BJ (cell line): ENCODE results near the gene CELSR3. TPM values are rescaled to one million over a fixed set of nuclear protein-coding genes. Genes with fewer than 3 reads are reported as not detected.

Experiments
- CTCF ChIA-PET: fragments of 350-600 bp; formaldehyde crosslinking; extraction: SDS; loops from one replicate; lab custom pipeline; 2021; ENCODE audit warnings: antibody characterized with exemption, inconsistent platforms; lab: Yijun Ruan, JAX
- POLR2A ChIA-PET: fragments of 300-600 bp; sonication (Branson Sonifier 250); formaldehyde crosslinking; extraction: SDS; loops from one replicate; lab custom pipeline; 2021; ENCODE audit warnings: antibody characterized with exemption; lab: Charles Lee
- DNase-seq: peaks from one replicate; pipeline ENCODE4 v3.0.0-alpha.2; 2011; ENCODE audit warnings: low read depth
- H3K27me3 ChIP-seq: 2 replicates; pipeline ENCODE4 v1.6.0; 2011; ENCODE audit warnings: low read length; ENCODE audit not compliant: control insufficient read depth, insufficient read depth
- H3K36me3 ChIP-seq: 2 replicates; pipeline ENCODE4 v1.5.1; 2011; ENCODE audit warnings: low read length; ENCODE audit not compliant: control insufficient read depth, insufficient read depth
- H3K4me3 ChIP-seq: 2 replicates; pipeline ENCODE4 v1.5.1; 2011; ENCODE audit warnings: low read depth, mild to moderate bottlenecking, control low read depth, low read length
- CTCF ChIP-seq: IDR thresholded peaks from 2 replicates; pipeline ENCODE4 v1.5.1; 2011; ENCODE audit warnings: low read depth, mild to moderate bottlenecking, control low read depth, inconsistent platforms, low read length, moderate library complexity; ENCODE audit not compliant: insufficient read depth
- polyA plus RNA-seq: library from polyadenylated mRNA; depleted of rRNA; stranded (reverse); fragments of >200 nt; gene quantifications from 2 replicates; pipeline ENCODE4 v1.2.3, GENCODE V29; 2011

The CELSR3 gene
- polyA plus RNA-seq, 1 experiment: 0.88 TPM

- H3K36me3 ChIP-seq: peaks cover 15% of the 10 kb centered on the region
- TF ChIP-seq CTCF: no peak
- no peaks in the 10 kb centered on the region for H3K27me3 ChIP-seq
- no peak for DNase-seq
- ChIA-PET POLR2A (interaction anchor here (0.6 kb wide), 1 partner anchor 432 kb away, joined by 3 read pairs; no protein-coding TSS in a partner anchor), CTCF (interaction anchor here (1.5 kb wide), 1 partner anchor 13 kb away, joined by 3 read pairs; the partner anchor contains the start of gene NCKIPSD)
- H3K4me3 ChIP-seq: no peak overlapping the region
Observed at GRCh38 chr3:48672522-48672921, 9.8 kb upstream of the CELSR3 start.

GRCh38 chr3:48664929-48665328 is 2.2 kb upstream of the CELSR3 start:
- no peak for TF ChIP-seq CTCF
- ChIA-PET POLR2A (no interaction called here), CTCF (interaction anchor here (0.8 to 4.1 kb wide), 8 partner anchors 9 to 229 kb away, joined by 4 to 32 read pairs (median 10); partner anchors contain the start of gene SLC26A6)
- H3K27me3 ChIP-seq: no peaks in the 10 kb centered on the region
- DNase-seq: no peak
- H3K4me3 ChIP-seq: no peak overlapping the region
- peaks cover 2% of the 10 kb centered on the region; the same call in 1 of the 2 replicates for H3K36me3 ChIP-seq

DNA sequence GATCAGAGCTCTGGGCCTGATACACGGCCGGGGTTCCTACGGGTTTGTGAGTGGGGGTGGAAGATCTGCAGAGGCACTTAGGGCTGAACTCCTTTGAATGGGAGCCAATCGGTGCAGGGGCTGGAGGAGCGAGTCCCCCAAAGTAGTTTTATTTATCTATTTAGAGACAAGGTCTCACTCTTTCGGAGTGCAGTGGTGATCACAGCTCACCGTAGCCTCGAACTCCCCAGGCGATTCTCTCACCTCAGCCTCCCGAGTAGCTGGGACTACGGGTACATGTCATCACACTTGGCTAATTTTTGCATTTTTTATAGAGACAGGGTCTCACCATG is 1.6 kb upstream of the CELSR3 start:
- TF ChIP-seq CTCF: no peak
- no peak for DNase-seq
- CTCF ChIA-PET: interaction anchor here (0.6 to 4.1 kb wide), 12 partner anchors 10 to 637 kb away, joined by 3 to 32 read pairs (median 5); partner anchors contain the start of genes SLC26A6 and UCN2
- H3K36me3 ChIP-seq: peaks cover 2% of the 10 kb centered on the region; the same call in 1 of the 2 replicates
- no peak overlapping the region for H3K4me3 ChIP-seq
- no peaks in the 10 kb centered on the region for H3K27me3 ChIP-seq
- POLR2A ChIA-PET: interaction anchor here (1.6 kb wide), 1 partner anchor 29 kb away, joined by 4 read pairs; the partner anchor contains the start of gene SLC26A6

DNA sequence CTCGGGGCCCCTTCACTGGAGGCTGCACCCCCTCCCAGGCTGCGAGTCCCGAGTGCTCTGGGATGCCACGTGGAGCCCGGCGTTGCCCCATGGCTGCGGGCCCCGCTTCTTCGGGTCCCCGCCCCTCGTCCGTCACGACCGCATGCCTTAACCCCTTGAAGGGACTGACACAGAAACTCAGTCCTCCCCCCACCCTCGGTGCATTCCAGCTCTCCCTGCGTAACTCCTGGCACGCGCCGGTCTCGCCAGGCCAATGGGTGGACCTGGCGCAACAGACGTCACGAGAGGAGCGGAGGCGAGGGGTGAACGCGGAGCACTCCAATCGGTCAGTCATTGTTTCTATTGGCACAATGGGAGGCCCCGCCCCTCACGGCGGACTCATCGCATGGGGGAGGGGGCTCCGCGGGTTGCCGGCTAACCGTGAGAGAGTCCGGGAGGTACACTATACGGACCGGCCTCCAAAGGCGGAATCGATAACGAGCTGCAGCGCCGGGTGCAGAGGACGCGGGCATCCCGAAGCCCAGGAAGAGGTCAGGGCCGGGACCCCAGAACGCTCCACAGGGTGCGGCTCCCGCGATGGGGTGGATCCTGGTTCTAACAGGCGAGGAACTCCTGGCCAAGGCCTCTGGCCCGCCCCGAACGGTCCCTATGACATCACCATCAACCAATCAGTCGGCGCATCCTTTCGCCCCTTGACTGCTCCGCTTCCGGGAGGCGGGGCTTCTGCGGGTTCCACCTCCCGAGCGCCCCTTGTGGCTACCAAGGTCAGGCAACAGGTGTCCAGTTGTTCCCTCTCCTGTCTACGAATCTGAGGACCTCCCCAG is 1.0 kb upstream of the CELSR3 start:
- POLR2A ChIA-PET: interaction anchor here (0.6 to 1.6 kb wide), 2 partner anchors 28 to 1285 kb away, joined by 4 read pairs; partner anchors contain the start of gene SLC26A6
- CTCF ChIA-PET: interaction anchor here (0.6 to 4.1 kb wide), 17 partner anchors 10 to 637 kb away, joined by 3 to 32 read pairs (median 4); partner anchors contain the start of genes NCKIPSD, SLC26A6 and UCN2

More for the DNA sequence above, 1.0 kb upstream of the CELSR3 start:
- peaks cover 2% of the 10 kb centered on the region; the same call in 1 of the 2 replicates for H3K36me3 ChIP-seq
- DNase-seq: peak; percentile 96
- no peaks in the 10 kb centered on the region for H3K27me3 ChIP-seq
- peak; percentile 90 for TF ChIP-seq CTCF
- peak overlapping the region; percentile 49 for H3K4me3 ChIP-seq
